ENCODE results near the gene PI4KB.

GRCh38 chr1:151371370-151372057 lies 44.3 kb upstream of the PI4KB start:
- TF ChIP-seq, protein P1, sequence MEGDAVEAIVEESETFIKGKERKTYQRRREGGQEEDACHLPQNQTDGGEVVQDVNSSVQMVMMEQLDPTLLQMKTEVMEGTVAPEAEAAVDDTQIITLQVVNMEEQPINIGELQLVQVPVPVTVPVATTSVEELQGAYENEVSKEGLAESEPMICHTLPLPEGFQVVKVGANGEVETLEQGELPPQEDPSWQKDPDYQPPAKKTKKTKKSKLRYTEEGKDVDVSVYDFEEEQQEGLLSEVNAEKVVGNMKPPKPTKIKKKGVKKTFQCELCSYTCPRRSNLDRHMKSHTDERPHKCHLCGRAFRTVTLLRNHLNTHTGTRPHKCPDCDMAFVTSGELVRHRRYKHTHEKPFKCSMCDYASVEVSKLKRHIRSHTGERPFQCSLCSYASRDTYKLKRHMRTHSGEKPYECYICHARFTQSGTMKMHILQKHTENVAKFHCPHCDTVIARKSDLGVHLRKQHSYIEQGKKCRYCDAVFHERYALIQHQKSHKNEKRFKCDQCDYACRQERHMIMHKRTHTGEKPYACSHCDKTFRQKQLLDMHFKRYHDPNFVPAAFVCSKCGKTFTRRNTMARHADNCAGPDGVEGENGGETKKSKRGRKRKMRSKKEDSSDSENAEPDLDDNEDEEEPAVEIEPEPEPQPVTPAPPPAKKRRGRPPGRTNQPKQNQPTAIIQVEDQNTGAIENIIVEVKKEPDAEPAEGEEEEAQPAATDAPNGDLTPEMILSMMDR (IDR thresholded peaks at IDR 0.05): no peak
- TF ChIP-seq POLR2AphosphoS5 (IDR thresholded peaks at IDR 0.05) (peak; percentile 34 to 36), POLR2A (IDR thresholded peaks at IDR 0.05; ENCODE audit: low read depth) (no peak)
